Coronary artery (tissue), 2 donors: ENCODE results near the gene STAG2.
A peak's percentile ranks its signal among the peaks of the same experiment; 100 is the strongest.

ENCODE experiments used
- DNase-seq: peaks from one replicate; pipeline ENCODE4 v3.0.0-alpha.2; 2017; ENCODE audit warnings: low spot score
- H3K27ac ChIP-seq, 2 donors: fragments of 200-600 bp; sonication (generic); one replicate each; pipeline ENCODE4 v1.5.1; 2016 to 2019
- H3K4me3 ChIP-seq: fragments of 200-600 bp; sonication (generic); 2 replicates; pipeline ENCODE4 v1.5.1; 2016; ENCODE audit warnings: mild to moderate bottlenecking, moderate library complexity
- CTCF ChIP-seq: fragments of 200-600 bp; sonication (generic); IDR thresholded peaks from one replicate; pipeline ENCODE4 v1.5.1; 2019; ENCODE audit warnings: antibody characterized with exemption

Gene STAG2

GRCh38 chrX:123961268-123962005 lies at the start of gene STAG2:
TSS of gene STAG2 (plus strand) at chrX:123961706. CDS start at chrX:124022628, 60,922 bp downstream.
- Histone ChIP-seq H3K27ac (peak within 1 kb of the TSS; percentile 97 to 98), H3K4me3 (peak within 1 kb of the TSS; percentile 79)
- no peak for TF ChIP-seq CTCF
- peak; percentile 81 for DNase-seq

- TF ChIP-seq CTCF: no peak
- Histone ChIP-seq H3K4me3 (no peak overlapping the region), H3K27ac (no peak overlapping the region)
- DNase-seq: no peak
Observed at GRCh38 chrX:123917069-123917468, 44.4 kb upstream of the STAG2 start.

- no peak overlapping the region for H3K27ac ChIP-seq
- no peak for TF ChIP-seq CTCF
- no peak for DNase-seq
- no peak overlapping the region for H3K4me3 ChIP-seq
Observed at GRCh38 chrX:123918106-123918721, 43.3 kb upstream of the STAG2 start.

GRCh38 chrX:123920105-123920785 lies 41.3 kb upstream of the STAG2 start:
- DNase-seq: no peak
- no peak overlapping the region for H3K27ac ChIP-seq
- TF ChIP-seq CTCF: no peak
- no peak overlapping the region for H3K4me3 ChIP-seq

GRCh38 chrX:123923211-123923610 lies 38.3 kb upstream of the STAG2 start:
- TF ChIP-seq CTCF: no peak
- Histone ChIP-seq H3K27ac (no peak overlapping the region), H3K4me3 (no peak overlapping the region)
- no peak for DNase-seq

- Histone ChIP-seq H3K27ac (no peak overlapping the region), H3K4me3 (no peak overlapping the region)
- DNase-seq: no peak
- no peak for TF ChIP-seq CTCF
Observed at GRCh38 chrX:123924186-123924585, 37.3 kb upstream of the STAG2 start.
